OCI-LY1 (cell line): Measurements from ENCODE around the gene P2RY2.

Source experiments
- H2AFZ ChIP-seq: fragments of 200-600 bp; sonication (generic), shearing (Covaris generic); 2 replicates; pipeline ENCODE4 v1.6.0; 2014; ENCODE audit warnings: antibody characterized with exemption, mild to moderate bottlenecking, low read length
- H3F3A ChIP-seq: fragments of 200-600 bp; sonication (generic), shearing (Covaris generic); 2 replicates; pipeline ENCODE4 v1.6.0; 2014; ENCODE audit warnings: mild to moderate bottlenecking, antibody characterized with exemption, low read length, moderate library complexity; ENCODE audit not compliant: insufficient read depth
- H3K27ac ChIP-seq: fragments of 200-600 bp; sonication (generic); 2 replicates; pipeline ENCODE4 v1.5.1; 2014; ENCODE audit warnings: low read length, mixed run types, mild to moderate bottlenecking, low read depth; ENCODE audit not compliant: poor library complexity, severe bottlenecking
- H3K27me3 ChIP-seq: fragments of 200-600 bp; sonication (generic); 2 replicates; pipeline ENCODE4 v1.6.0; 2014; ENCODE audit warnings: antibody characterized with exemption, mild to moderate bottlenecking, low read length, moderate library complexity; ENCODE audit not compliant: insufficient read depth
- H3K36me3 ChIP-seq: fragments of 200-600 bp; sonication (generic); 2 replicates; pipeline ENCODE4 v1.6.1; 2014; ENCODE audit warnings: mild to moderate bottlenecking, antibody characterized with exemption, low read length, moderate library complexity, mixed read lengths; ENCODE audit not compliant: insufficient read depth
- H3K4me1 ChIP-seq: fragments of 200-600 bp; sonication (generic); 2 replicates; pipeline ENCODE4 v1.5.1; 2014; ENCODE audit warnings: mild to moderate bottlenecking, low read length, moderate library complexity; ENCODE audit not compliant: insufficient read depth, severe bottlenecking
- H3K4me2 ChIP-seq: fragments of 200-600 bp; sonication (generic), shearing (Covaris generic); 2 replicates; pipeline ENCODE4 v1.6.1; 2014; ENCODE audit warnings: low read length
- H3K4me3 ChIP-seq: fragments of 200-600 bp; sonication (generic); 2 replicates; pipeline ENCODE4 v1.5.1; 2014; ENCODE audit warnings: low read length, low read depth, mild to moderate bottlenecking, mixed read lengths; ENCODE audit not compliant: poor library complexity, severe bottlenecking
- H3K79me2 ChIP-seq: fragments of 200-600 bp; shearing (Covaris generic); 2 replicates; pipeline ENCODE4 v1.6.1; 2016; ENCODE audit warnings: mixed run types, low read length, mixed read lengths; ENCODE audit not compliant: insufficient read depth
- H3K9ac ChIP-seq: fragments of 200-600 bp; sonication (generic), shearing (Covaris generic); 2 replicates; pipeline ENCODE4 v1.6.1; 2014; ENCODE audit warnings: mild to moderate bottlenecking, low read length, mixed read lengths
- H3K9me2 ChIP-seq: fragments of 200-600 bp; sonication (generic), shearing (Covaris generic); 2 replicates; pipeline ENCODE4 v1.6.1; 2014; ENCODE audit warnings: low read depth, mild to moderate bottlenecking, low read length, mixed read lengths
- H3K9me3 ChIP-seq: fragments of 200-600 bp; shearing (Covaris generic); 2 replicates; pipeline ENCODE4 v1.6.1; 2014; ENCODE audit warnings: low read length, mixed read lengths
- H4K20me1 ChIP-seq: fragments of 200-600 bp; sonication (generic), shearing (Covaris generic); 2 replicates; pipeline ENCODE4 v1.6.0; 2016; ENCODE audit warnings: mild to moderate bottlenecking, low read length; ENCODE audit not compliant: insufficient read depth
- EZH2 ChIP-seq: fragments of 200-600 bp; sonication (generic), shearing (Covaris generic); IDR thresholded peaks from 2 replicates; pipeline ENCODE4 v1.8.0; 2017; ENCODE audit warnings: borderline replicate concordance, mixed run types, mild to moderate bottlenecking, antibody characterized with exemption, low read length, moderate library complexity, mixed read lengths
- TF ChIP-seq, protein P1 (sequence below): fragments of 200-600 bp; sonication (generic), shearing (Covaris generic); IDR thresholded peaks from 2 replicates; pipeline ENCODE4 v1.5.1; 2017; ENCODE audit warnings: mild to moderate bottlenecking, antibody characterized with exemption, low read length, moderate library complexity, mixed read lengths

The P2RY2 gene

DNA sequence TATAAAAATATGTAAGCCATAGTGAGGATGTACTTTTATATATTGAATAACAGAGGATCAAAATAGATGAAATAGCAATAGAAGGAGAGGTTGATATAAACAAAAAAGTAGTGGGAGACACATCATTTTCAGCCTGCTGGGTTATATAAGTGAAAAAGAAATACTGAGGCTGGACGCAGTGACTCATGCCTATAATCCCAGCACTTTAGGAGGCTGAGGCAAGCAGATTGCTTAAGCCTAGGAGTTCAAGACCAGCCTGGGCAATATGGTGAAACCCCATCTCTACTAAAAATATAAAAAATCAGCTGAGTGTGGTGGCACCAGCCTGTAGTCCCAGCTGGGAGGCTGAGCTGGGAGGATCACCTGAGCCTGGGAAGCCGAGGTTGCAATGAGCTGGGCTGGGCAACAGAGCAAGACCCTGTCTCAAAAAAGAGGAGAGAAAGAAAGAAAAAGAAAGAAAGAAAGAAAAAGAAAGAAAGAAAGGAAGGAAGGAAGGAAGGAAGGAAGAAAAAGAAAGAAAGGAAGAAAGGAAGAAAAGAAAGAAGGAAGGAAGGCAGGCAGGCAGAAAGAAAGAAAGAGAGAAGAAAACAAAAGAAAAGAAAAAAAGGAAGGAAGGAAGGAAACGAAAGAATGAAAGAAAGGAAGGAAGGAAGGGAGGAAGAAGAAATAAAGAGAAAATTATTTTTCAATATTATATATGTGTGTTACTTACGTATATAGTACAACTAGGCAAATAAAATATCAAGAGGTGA, 7.0 kb upstream of the P2RY2 start:
- TF ChIP-seq, protein P1, sequence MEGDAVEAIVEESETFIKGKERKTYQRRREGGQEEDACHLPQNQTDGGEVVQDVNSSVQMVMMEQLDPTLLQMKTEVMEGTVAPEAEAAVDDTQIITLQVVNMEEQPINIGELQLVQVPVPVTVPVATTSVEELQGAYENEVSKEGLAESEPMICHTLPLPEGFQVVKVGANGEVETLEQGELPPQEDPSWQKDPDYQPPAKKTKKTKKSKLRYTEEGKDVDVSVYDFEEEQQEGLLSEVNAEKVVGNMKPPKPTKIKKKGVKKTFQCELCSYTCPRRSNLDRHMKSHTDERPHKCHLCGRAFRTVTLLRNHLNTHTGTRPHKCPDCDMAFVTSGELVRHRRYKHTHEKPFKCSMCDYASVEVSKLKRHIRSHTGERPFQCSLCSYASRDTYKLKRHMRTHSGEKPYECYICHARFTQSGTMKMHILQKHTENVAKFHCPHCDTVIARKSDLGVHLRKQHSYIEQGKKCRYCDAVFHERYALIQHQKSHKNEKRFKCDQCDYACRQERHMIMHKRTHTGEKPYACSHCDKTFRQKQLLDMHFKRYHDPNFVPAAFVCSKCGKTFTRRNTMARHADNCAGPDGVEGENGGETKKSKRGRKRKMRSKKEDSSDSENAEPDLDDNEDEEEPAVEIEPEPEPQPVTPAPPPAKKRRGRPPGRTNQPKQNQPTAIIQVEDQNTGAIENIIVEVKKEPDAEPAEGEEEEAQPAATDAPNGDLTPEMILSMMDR: no peak
- TF ChIP-seq EZH2: no peak
- Histone ChIP-seq H3K36me3 (no peaks in the 10 kb centered on the region), H3K4me2 (no peak overlapping the region), H3K27me3 (no peaks in the 10 kb centered on the region), H2AFZ (no peak overlapping the region), H3K4me1 (no peaks in the 10 kb centered on the region), H3K9me3 (no peaks in the 10 kb centered on the region), H3K79me2 (no peaks in the 10 kb centered on the region), H4K20me1 (no peaks in the 10 kb centered on the region), H3F3A (no peaks in the 10 kb centered on the region), H3K4me3 (no peak overlapping the region), H3K9ac (no peak overlapping the region), H3K27ac (no peak overlapping the region), H3K9me2 (no peaks in the 10 kb centered on the region)

DNA sequence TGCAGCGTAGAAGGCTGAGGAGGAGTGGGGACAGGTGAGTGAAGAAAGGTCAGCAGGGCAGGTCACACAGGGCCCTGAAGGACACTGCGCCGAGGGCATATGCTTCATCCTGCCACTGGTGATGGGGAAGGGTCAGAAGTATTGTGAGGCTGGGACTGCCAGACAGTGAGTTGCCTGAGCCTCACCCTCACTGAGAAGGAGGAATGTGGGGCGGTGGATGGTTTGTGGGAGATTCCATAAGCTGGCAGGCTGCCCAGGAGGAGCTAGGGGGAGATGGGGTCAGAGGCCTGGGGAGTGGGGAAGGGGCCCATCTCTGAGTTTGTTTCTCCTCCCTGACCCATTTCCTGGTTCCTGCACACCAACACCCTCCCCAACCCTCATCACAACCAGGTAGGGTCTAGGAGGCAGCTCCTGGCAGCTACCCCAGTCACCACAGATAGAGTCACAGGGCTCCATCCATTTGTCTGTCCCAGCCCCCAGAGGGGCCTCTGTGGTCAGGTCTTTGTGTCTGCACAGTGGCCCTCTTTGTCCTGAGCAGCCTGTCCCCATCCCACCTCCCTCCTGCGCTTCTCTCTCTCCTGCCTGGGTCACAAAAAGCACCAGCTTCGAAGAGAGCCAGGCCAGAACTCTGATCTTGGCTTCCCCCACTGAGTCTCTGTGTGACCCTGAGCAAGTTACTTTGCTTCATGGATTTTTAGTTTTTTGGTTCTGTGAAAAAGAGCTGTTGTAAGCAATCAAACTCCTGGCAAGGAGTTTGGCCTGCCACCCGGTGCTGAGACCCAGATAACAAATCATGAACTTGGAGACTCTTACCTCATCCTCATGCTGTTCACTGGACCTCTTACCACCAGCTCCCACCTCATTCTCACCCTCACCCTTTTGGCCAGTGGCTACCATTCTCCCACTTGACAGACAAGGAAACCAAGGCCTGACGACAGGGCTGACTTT, 4.6 kb upstream of the P2RY2 start:
- H3F3A ChIP-seq: no peaks in the 10 kb centered on the region
- H3K4me3 ChIP-seq: no peak overlapping the region
- no peaks in the 10 kb centered on the region for H3K27me3 ChIP-seq
- H4K20me1 ChIP-seq: no peaks in the 10 kb centered on the region
- no peak overlapping the region for H3K4me2 ChIP-seq
- H3K27ac ChIP-seq: no peak overlapping the region
- no peaks in the 10 kb centered on the region for H3K36me3 ChIP-seq
- no peak overlapping the region for H2AFZ ChIP-seq
- no peaks in the 10 kb centered on the region for H3K4me1 ChIP-seq
- TF ChIP-seq, protein P1: no peak
- no peak for TF ChIP-seq EZH2
- H3K9me2 ChIP-seq: no peaks in the 10 kb centered on the region
- no peak overlapping the region for H3K9ac ChIP-seq
- H3K9me3 ChIP-seq: no peaks in the 10 kb centered on the region
- no peaks in the 10 kb centered on the region for H3K79me2 ChIP-seq

DNA sequence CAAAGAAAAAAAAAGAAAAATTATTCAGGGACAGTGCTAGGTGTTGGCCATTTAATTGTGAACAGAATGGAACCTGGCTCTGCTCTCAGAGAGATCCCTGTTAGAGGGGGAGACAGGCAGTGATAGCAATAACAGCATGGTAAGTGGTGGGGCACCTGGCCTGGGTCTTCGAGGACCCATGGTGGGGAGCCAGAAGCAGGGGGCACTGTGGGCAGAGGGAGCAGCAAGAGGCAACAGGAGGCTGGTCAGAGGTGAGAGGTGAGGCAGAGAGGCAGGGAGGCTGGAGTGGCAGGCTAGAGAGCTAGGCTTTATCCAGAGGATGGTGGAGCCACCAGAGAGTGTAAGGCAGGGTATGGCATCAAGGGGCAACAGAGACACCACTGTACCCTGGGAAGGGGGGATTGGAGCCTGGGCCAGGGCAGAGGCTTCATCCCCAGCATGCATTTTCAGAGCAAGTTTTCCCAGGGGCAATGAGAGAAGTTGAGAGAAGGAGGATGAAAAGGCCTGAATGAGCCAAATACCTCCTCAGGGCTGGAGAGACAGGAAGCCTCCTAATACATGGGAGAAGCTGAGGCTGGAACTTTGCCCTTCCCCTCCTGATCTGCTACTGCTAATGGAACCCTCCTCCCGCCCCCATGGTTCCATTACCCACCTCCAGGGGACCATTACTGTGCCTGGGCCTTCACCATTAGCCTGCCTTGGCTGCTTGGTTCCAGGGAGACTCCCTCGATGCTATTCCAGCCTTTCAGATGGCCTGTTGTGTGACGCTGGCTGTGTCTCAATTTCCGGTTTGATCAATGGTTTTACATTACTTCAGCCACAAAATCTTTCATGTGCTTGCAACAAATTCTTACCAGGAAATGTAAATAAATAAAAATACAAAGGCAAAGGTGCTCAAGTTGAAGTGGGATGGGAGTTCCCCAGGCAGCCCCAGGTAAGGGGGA, 2.6 kb upstream of the P2RY2 start:
- no peaks in the 10 kb centered on the region for H3K4me1 ChIP-seq
- H3K27me3 ChIP-seq: no peaks in the 10 kb centered on the region
- H3F3A ChIP-seq: no peaks in the 10 kb centered on the region
- no peaks in the 10 kb centered on the region for H3K9me3 ChIP-seq
- no peaks in the 10 kb centered on the region for H3K79me2 ChIP-seq
- no peak overlapping the region for H3K9ac ChIP-seq
- H3K4me3 ChIP-seq: no peak overlapping the region
- H3K9me2 ChIP-seq: no peaks in the 10 kb centered on the region
- no peaks in the 10 kb centered on the region for H3K36me3 ChIP-seq
- H2AFZ ChIP-seq: no peak overlapping the region
- no peaks in the 10 kb centered on the region for H4K20me1 ChIP-seq
- TF ChIP-seq, protein P1: no peak
- TF ChIP-seq EZH2: no peak
- no peak overlapping the region for H3K4me2 ChIP-seq
- no peak overlapping the region for H3K27ac ChIP-seq
